OCI-LY3 (cell line): ENCODE measurements around the gene CSF2.

Source experiments
- CTCF ChIP-seq: fragments of 200-600, 300-600 bp; sonication (generic); IDR thresholded peaks from 2 replicates; pipeline ENCODE4 v1.5.1; 2014; ENCODE audit warnings: antibody characterized with exemption, low read length, low read depth
- EZH2phosphoT487 ChIP-seq: fragments of 200-600 bp; shearing (Covaris generic); IDR thresholded peaks from 2 replicates; pipeline ENCODE4 v1.6.1; 2018; ENCODE audit warnings: antibody characterized with exemption, mixed run types, low read depth

- TF ChIP-seq EZH2phosphoT487 (no peak), CTCF (no peak)
Measured at GRCh38 chr5:132065951-132066701, 7.5 kb upstream of the CSF2 start.
